ENCODE measurements around the gene AGPAT4.

Gene AGPAT4

GRCh38 chr6:161242113-161242512 is 31.7 kb downstream of the AGPAT4 start:
- TF ChIP-seq POLR2A (IDR thresholded peaks at IDR 0.05; ENCODE audit: extremely low read depth, insufficient read length) (no peak), MAX (IDR thresholded peaks at IDR 0.05; ENCODE audit: low read depth, low read length) (no peak), MYC (IDR thresholded peaks at IDR 0.05; ENCODE audit: low read depth, low read length) (no peak), CTCF (IDR thresholded peaks at IDR 0.05; ENCODE audit: low read depth, low read length) (no peak)
- no peak overlapping the region for H3K4me3 ChIP-seq (ENCODE audit: low read depth, low read length)
- DNase-seq (ENCODE audit: low read depth), result no peak

GRCh38 chr6:161239001-161239400 is 34.9 kb downstream of the AGPAT4 start:
- TF ChIP-seq MAX (IDR thresholded peaks at IDR 0.05; ENCODE audit: low read depth, low read length), result no peak
- no peak for TF ChIP-seq CTCF (IDR thresholded peaks at IDR 0.05; ENCODE audit: low read depth, low read length)
- TF ChIP-seq POLR2A (IDR thresholded peaks at IDR 0.05; ENCODE audit: extremely low read depth, insufficient read length), result no peak
- no peak for TF ChIP-seq MYC (IDR thresholded peaks at IDR 0.05; ENCODE audit: low read depth, low read length)
- no peak for DNase-seq (ENCODE audit: low read depth)
- no peak overlapping the region for H3K4me3 ChIP-seq (ENCODE audit: low read depth, low read length)

- no peak for DNase-seq (ENCODE audit: low read depth)
- H3K4me3 ChIP-seq (ENCODE audit: low read depth, low read length), result no peak overlapping the region
- TF ChIP-seq CTCF (IDR thresholded peaks at IDR 0.05; ENCODE audit: low read depth, low read length) (no peak), POLR2A (IDR thresholded peaks at IDR 0.05; ENCODE audit: extremely low read depth, insufficient read length) (no peak), MYC (IDR thresholded peaks at IDR 0.05; ENCODE audit: low read depth, low read length) (no peak), MAX (IDR thresholded peaks at IDR 0.05; ENCODE audit: low read depth, low read length) (no peak)
Observed at GRCh38 chr6:161238500-161238899, 35.4 kb downstream of the AGPAT4 start.

- TF ChIP-seq MYC (IDR thresholded peaks at IDR 0.05; ENCODE audit: low read depth, low read length) (no peak), POLR2A (IDR thresholded peaks at IDR 0.05; ENCODE audit: extremely low read depth, insufficient read length) (no peak), CTCF (IDR thresholded peaks at IDR 0.05; ENCODE audit: low read depth, low read length) (no peak), MAX (IDR thresholded peaks at IDR 0.05; ENCODE audit: low read depth, low read length) (no peak)
- H3K4me3 ChIP-seq (ENCODE audit: low read depth, low read length), result no peak overlapping the region
- DNase-seq (ENCODE audit: low read depth), result no peak
Observed at GRCh38 chr6:161238081-161238480, 35.8 kb downstream of the AGPAT4 start.

GRCh38 chr6:161237176-161237575 is 36.7 kb downstream of the AGPAT4 start:
- no peak for TF ChIP-seq POLR2A (IDR thresholded peaks at IDR 0.05; ENCODE audit: extremely low read depth, insufficient read length)
- no peak for TF ChIP-seq MYC (IDR thresholded peaks at IDR 0.05; ENCODE audit: low read depth, low read length)
- no peak for TF ChIP-seq CTCF (IDR thresholded peaks at IDR 0.05; ENCODE audit: low read depth, low read length)
- no peak for DNase-seq (ENCODE audit: low read depth)
- H3K4me3 ChIP-seq (ENCODE audit: low read depth, low read length), result no peak overlapping the region

Measured in NB4 (cell line).